ENCODE measurements around the gene CREBL2. TPM values are rescaled to one million over a fixed set of nuclear protein-coding genes. Genes with fewer than 3 reads are reported as not detected.

CREBL2 gene
- total RNA-seq, 1 experiment from 2014 or later = 17.3 TPM

GRCh38 chr12:12660201-12660600 is 48.5 kb downstream of the CREBL2 start:
- ATAC-seq (no peak), DNase-seq (ENCODE audit: low spot score) (no peak)
- ChIA-PET CTCF (no interaction called here), POLR2A (interaction anchor here (0.7 kb wide), 1 partner anchor 36 kb away, joined by 3 read pairs; no protein-coding TSS in a partner anchor)
- peaks cover 63% of the 10 kb centered on the region for H3K4me1 Mint-ChIP-seq
- H3K4me3 Mint-ChIP-seq = no peak overlapping the region
- H3K9me3 Mint-ChIP-seq = no peaks in the 10 kb centered on the region
- no peaks in the 10 kb centered on the region for H3K27me3 Mint-ChIP-seq (ENCODE audit: low read depth)
- peak overlapping the region; percentile 86; the same call in 1 of the 2 replicates for H3K27ac Mint-ChIP-seq
- H3K36me3 Mint-ChIP-seq = peaks cover 13% of the 10 kb centered on the region
- TF ChIP-seq ETV6 (CRISPR knock-in tag; IDR thresholded peaks at IDR 0.05) (no peak), E2F4 (CRISPR knock-in tag; IDR thresholded peaks at IDR 0.05; ENCODE audit: borderline replicate concordance, low read depth) (no peak), FOXP1 (CRISPR knock-in tag; IDR thresholded peaks at IDR 0.05; ENCODE audit: borderline replicate concordance) (no peak), HMGXB4 (CRISPR knock-in tag; IDR thresholded peaks at IDR 0.05) (no peak), KAT7 (CRISPR knock-in tag; IDR thresholded peaks at IDR 0.05; ENCODE audit: borderline replicate concordance) (no peak), ZNF317 (CRISPR knock-in tag; IDR thresholded peaks at IDR 0.05; ENCODE audit: borderline replicate concordance, low read depth) (no peak), PRRX2 (CRISPR knock-in tag; IDR thresholded peaks at IDR 0.05) (no peak), TEAD4 (CRISPR knock-in tag; IDR thresholded peaks at IDR 0.05) (no peak), GRHL2 (CRISPR knock-in tag; IDR thresholded peaks at IDR 0.05; ENCODE audit: insufficient replicate concordance, severe bottlenecking) (no peak), RELA (CRISPR knock-in tag; IDR thresholded peaks at IDR 0.05; ENCODE audit: borderline replicate concordance) (no peak), JUN (CRISPR knock-in tag; IDR thresholded peaks at IDR 0.05) (no peak), NR2C2 (CRISPR knock-in tag; IDR thresholded peaks at IDR 0.05) (no peak), ZNF396 (CRISPR knock-in tag; IDR thresholded peaks at IDR 0.05; ENCODE audit: borderline replicate concordance) (no peak), MXD4 (CRISPR knock-in tag; IDR thresholded peaks at IDR 0.05; ENCODE audit: borderline replicate concordance) (no peak), NFYB (CRISPR knock-in tag; conservative IDR thresholded peaks at IDR 0.05; ENCODE audit: low read depth) (no peak), SMAD4 (CRISPR knock-in tag; IDR thresholded peaks at IDR 0.05) (no peak)

- ChIA-PET CTCF (no interaction called here), POLR2A (interaction anchor here (0.6 kb wide), 1 partner anchor 275 kb away, joined by 5 read pairs; no protein-coding TSS in a partner anchor)
- no peak for TF ChIP-seq ATF3 (CRISPR knock-in tag; conservative IDR thresholded peaks at IDR 0.05)
- TF ChIP-seq GRHL2 (CRISPR knock-in tag; IDR thresholded peaks at IDR 0.05; ENCODE audit: insufficient replicate concordance, severe bottlenecking) = no peak
- no peak for TF ChIP-seq IRF1 (CRISPR knock-in tag; IDR thresholded peaks at IDR 0.05)
- no peak for TF ChIP-seq SMAD4 (CRISPR knock-in tag; IDR thresholded peaks at IDR 0.05)
- no peak for TF ChIP-seq OVOL2 (CRISPR knock-in tag; IDR thresholded peaks at IDR 0.05; ENCODE audit: borderline replicate concordance)
- TF ChIP-seq ESRRA (CRISPR knock-in tag; IDR thresholded peaks at IDR 0.05; ENCODE audit: borderline replicate concordance) = no peak
- no peak for TF ChIP-seq ZNF317 (CRISPR knock-in tag; IDR thresholded peaks at IDR 0.05; ENCODE audit: borderline replicate concordance, low read depth)
- TF ChIP-seq CTCF (IDR thresholded peaks at IDR 0.05) = no peak
- Mint-ChIP-seq H3K27me3 (ENCODE audit: low read depth) (no peaks in the 10 kb centered on the region), H3K36me3 (peaks cover 13% of the 10 kb centered on the region), H3K4me1 (peaks cover 66% of the 10 kb centered on the region), H3K4me3 (peak overlapping the region; percentile 27; the same call in 1 of the 2 replicates), H3K27ac (peak overlapping the region; percentile 89), H3K9me3 (no peaks in the 10 kb centered on the region)
- ATAC-seq = no peak
- DNase-seq (ENCODE audit: low spot score) = no peak
Measured at GRCh38 chr12:12661086-12661856, 49.6 kb downstream of the CREBL2 start.
